ENCODE results near the gene COX4I2. TPM values are rescaled to one million over a fixed set of nuclear protein-coding genes. Genes with fewer than 3 reads are reported as not detected.
"Not testable (repeated sequence)": the region's sequence is repeated elsewhere in the genome, so short reads cannot be mapped to it uniquely, and the experiment has no call there.

Gene COX4I2
- total RNA-seq, 1 donor from 2014 or later = not detected

DNA sequence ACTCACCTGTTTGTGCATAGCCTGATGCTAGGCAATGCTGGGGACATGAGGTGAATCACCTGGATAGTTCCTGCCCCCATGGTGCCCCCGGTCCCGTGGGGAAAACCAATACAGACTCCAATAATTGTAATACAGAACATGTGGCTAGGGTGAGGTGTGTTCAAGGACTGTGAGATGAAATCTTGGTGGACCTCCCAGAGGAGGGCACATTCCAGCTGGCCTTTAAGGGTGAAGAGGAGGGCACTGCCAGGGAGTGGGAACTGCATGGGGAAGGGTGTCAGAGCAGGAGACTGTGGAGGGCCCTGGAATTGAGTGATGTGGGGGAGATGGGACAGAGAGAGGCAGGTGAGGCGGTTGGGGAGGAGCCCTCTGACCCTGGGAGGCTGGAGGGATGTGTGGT lies 2.5 kb downstream of the COX4I2 start:
- TF ChIP-seq, protein P1, sequence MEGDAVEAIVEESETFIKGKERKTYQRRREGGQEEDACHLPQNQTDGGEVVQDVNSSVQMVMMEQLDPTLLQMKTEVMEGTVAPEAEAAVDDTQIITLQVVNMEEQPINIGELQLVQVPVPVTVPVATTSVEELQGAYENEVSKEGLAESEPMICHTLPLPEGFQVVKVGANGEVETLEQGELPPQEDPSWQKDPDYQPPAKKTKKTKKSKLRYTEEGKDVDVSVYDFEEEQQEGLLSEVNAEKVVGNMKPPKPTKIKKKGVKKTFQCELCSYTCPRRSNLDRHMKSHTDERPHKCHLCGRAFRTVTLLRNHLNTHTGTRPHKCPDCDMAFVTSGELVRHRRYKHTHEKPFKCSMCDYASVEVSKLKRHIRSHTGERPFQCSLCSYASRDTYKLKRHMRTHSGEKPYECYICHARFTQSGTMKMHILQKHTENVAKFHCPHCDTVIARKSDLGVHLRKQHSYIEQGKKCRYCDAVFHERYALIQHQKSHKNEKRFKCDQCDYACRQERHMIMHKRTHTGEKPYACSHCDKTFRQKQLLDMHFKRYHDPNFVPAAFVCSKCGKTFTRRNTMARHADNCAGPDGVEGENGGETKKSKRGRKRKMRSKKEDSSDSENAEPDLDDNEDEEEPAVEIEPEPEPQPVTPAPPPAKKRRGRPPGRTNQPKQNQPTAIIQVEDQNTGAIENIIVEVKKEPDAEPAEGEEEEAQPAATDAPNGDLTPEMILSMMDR (IDR thresholded peaks at IDR 0.05) = no peak
- no peak for DNase-seq (ENCODE audit: extremely low spot score, unreplicated experiment)
- peaks cover 3% of the 10 kb centered on the region for H3K27me3 Mint-ChIP-seq (ENCODE audit: unreplicated experiment)
- no peaks in the 10 kb centered on the region for H3K9me3 Mint-ChIP-seq (ENCODE audit: unreplicated experiment)
- no peaks in the 10 kb centered on the region for H3K4me1 Mint-ChIP-seq (ENCODE audit: unreplicated experiment)
- no peak overlapping the region for H3K27ac Mint-ChIP-seq (ENCODE audit: unreplicated experiment)
- no peaks in the 10 kb centered on the region for H3K36me3 Mint-ChIP-seq (ENCODE audit: unreplicated experiment)
- no peak overlapping the region for H3K4me3 Mint-ChIP-seq (ENCODE audit: unreplicated experiment)

DNA sequence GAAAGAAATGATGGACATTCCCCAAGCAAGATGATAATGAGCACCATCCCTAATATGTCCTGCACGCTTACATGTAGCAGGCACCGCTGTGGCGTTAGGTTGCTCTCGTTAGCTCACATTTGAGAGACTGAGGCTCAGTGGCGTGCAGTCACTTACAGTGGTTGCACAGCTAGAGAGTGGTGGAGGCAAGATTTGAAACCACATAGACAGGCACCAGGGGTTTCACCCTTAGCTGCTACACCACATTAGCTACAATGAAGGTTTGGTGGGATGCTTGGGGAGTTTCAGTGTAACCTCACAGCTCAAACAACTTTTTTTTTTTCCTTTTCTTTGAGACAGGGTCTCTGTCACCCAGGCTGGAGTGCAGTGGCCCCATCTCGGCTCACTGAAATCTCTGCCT lies 3.7 kb downstream of the COX4I2 start:
- DNase-seq (ENCODE audit: extremely low spot score, unreplicated experiment) = no peak
- Mint-ChIP-seq H3K4me1 (ENCODE audit: unreplicated experiment) (no peaks in the 10 kb centered on the region), H3K9me3 (ENCODE audit: unreplicated experiment) (no peaks in the 10 kb centered on the region), H3K27ac (ENCODE audit: unreplicated experiment) (no peak overlapping the region), H3K36me3 (ENCODE audit: unreplicated experiment) (no peaks in the 10 kb centered on the region), H3K4me3 (ENCODE audit: unreplicated experiment) (no peak overlapping the region), H3K27me3 (ENCODE audit: unreplicated experiment) (peaks cover 3% of the 10 kb centered on the region)
- TF ChIP-seq, protein P1 (IDR thresholded peaks at IDR 0.05) = no peak

DNA sequence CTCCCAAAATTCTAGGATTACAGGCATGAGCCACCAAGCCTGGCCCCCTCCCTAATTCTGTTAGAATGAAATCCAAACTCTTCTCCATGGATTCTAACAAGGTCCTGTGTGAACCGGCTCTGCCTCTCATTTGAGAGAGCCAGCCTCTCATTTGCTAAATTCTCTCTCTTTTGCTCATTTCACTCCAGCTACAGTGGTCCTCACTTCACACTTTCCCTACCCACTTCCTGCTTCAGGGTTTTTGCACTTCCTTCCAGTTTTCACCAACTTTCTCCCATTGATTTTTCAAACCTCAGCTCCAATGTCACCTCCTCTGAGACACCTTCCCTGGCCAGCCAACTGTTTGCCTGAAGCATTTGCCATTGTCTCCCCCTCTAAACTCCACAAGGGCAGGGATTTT lies 5.1 kb downstream of the COX4I2 start:
- H3K27me3 Mint-ChIP-seq (ENCODE audit: unreplicated experiment) = peaks cover 3% of the 10 kb centered on the region
- no peak overlapping the region for H3K27ac Mint-ChIP-seq (ENCODE audit: unreplicated experiment)

DNA sequence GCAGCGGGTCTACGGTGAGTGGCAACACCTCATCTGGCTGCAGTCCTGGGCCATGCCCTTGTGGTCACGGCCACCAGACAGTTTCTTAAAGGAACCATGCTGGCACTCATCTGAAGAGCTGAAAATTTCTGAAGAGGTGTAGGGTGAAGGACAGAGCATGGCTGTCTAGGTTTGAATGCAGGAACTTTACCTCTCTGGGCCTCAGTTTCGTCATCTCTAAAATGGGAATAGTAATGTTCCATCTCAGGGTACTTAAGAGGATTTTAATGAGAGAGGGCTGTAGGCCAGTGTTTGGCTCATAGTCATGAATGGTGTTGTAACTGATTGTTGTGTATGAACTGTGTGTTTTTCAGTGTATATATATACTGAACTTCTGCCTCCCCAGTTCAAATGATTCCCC lies 5.8 kb downstream of the COX4I2 start:
- no peak overlapping the region for H3K4me3 Mint-ChIP-seq (ENCODE audit: unreplicated experiment)
- H3K9me3 Mint-ChIP-seq (ENCODE audit: unreplicated experiment) = no peaks in the 10 kb centered on the region
- no peak overlapping the region for H3K27ac Mint-ChIP-seq (ENCODE audit: unreplicated experiment)
- no peaks in the 10 kb centered on the region for H3K4me1 Mint-ChIP-seq (ENCODE audit: unreplicated experiment)
- no peaks in the 10 kb centered on the region for H3K36me3 Mint-ChIP-seq (ENCODE audit: unreplicated experiment)
- no peak for DNase-seq (ENCODE audit: extremely low spot score, unreplicated experiment)
- TF ChIP-seq, protein P1 (IDR thresholded peaks at IDR 0.05) = no peak
- peaks cover 3% of the 10 kb centered on the region for H3K27me3 Mint-ChIP-seq (ENCODE audit: unreplicated experiment)

More for the DNA sequence above, 5.1 kb downstream of the COX4I2 start:
- Mint-ChIP-seq H3K36me3 (ENCODE audit: unreplicated experiment) (no peaks in the 10 kb centered on the region), H3K9me3 (ENCODE audit: unreplicated experiment) (no peaks in the 10 kb centered on the region), H3K4me1 (ENCODE audit: unreplicated experiment) (no peaks in the 10 kb centered on the region), H3K4me3 (ENCODE audit: unreplicated experiment) (no peak overlapping the region)
- DNase-seq (ENCODE audit: extremely low spot score, unreplicated experiment) = no peak
- TF ChIP-seq, protein P1 (IDR thresholded peaks at IDR 0.05) = no peak

DNA sequence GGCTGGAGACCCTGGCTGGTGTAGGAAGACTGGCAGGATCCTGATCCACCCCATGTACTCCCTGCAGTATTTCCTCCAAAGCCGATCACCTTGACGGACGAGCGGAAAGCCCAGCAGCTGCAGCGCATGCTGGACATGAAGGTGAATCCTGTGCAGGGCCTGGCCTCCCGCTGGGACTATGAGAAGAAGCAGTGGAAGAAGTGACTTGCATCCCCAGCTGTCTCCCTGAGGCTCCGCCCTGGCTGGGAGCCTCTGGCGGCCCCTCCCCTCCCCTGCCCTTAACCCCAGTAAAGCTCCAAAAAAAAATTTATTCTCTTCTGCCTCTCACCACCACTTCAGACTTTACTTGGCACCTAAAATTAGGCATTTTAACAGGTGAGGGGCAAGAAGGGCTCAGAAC lies 7.0 kb downstream of the COX4I2 start:
- Mint-ChIP-seq H3K27me3 (ENCODE audit: unreplicated experiment) (peaks cover 3% of the 10 kb centered on the region), H3K4me1 (ENCODE audit: unreplicated experiment) (no peaks in the 10 kb centered on the region), H3K36me3 (ENCODE audit: unreplicated experiment) (no peaks in the 10 kb centered on the region), H3K9me3 (ENCODE audit: unreplicated experiment) (no peaks in the 10 kb centered on the region), H3K27ac (ENCODE audit: unreplicated experiment) (no peak overlapping the region), H3K4me3 (ENCODE audit: unreplicated experiment) (no peak overlapping the region)
- TF ChIP-seq, protein P1 (IDR thresholded peaks at IDR 0.05) = no peak
- no peak for DNase-seq (ENCODE audit: extremely low spot score, unreplicated experiment)

DNA sequence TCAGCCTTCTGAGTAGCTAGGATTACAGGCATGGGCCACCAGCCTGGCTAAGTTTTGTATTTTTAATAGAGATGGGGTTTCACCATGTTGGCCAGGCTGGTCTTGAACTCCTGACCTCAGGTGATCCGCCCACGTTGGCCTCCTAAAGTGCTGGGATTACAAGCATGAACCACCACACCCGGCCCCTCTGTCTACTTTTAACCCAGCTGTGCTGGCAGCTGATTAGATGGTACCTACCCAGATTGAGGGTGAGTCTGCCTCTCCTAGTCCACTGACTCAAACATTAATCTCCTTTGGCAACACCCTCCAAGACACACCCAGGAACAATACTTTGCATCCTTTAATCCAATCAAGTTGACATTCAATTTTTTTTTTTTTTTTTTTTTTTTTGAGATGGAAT lies 10.4 kb downstream of the COX4I2 start:
- DNase-seq (ENCODE audit: extremely low spot score, unreplicated experiment); H3K4me1 Mint-ChIP-seq (ENCODE audit: unreplicated experiment); H3K27ac Mint-ChIP-seq (ENCODE audit: unreplicated experiment); H3K36me3 Mint-ChIP-seq (ENCODE audit: unreplicated experiment); H3K9me3 Mint-ChIP-seq (ENCODE audit: unreplicated experiment); H3K4me3 Mint-ChIP-seq (ENCODE audit: unreplicated experiment): not testable (repeated sequence)
- peaks cover 10% of the 10 kb centered on the region for H3K27me3 Mint-ChIP-seq (ENCODE audit: unreplicated experiment)

Data from osteocyte (in vitro differentiated cells).